Myometrial cell (primary cell): ENCODE results near the gene ALDH6A1. TPM values are rescaled to one million over a fixed set of nuclear protein-coding genes. Genes with fewer than 3 reads are reported as not detected.

ENCODE experiments used
- total RNA-seq: library from RNA; depleted of rRNA; stranded (reverse); fragments of >200 nt; gene quantifications from 2 replicates; pipeline ENCODE4 v1.2.3, GENCODE V29; 2015

Gene ALDH6A1
- total RNA-seq, result 13.0 and 16.5 TPM in 2 replicates

GRCh38 chr14:74084277-74085046 lies at the start of gene ALDH6A1, which contains the start of gene LIN52:
ALDH6A1 (minus strand) TSS chr14:74084453; CDS start chr14:74084394, 59 bp downstream.
LIN52 (plus strand) TSS chr14:74084956; CDS start chr14:74084975, 19 bp downstream.

DNA sequence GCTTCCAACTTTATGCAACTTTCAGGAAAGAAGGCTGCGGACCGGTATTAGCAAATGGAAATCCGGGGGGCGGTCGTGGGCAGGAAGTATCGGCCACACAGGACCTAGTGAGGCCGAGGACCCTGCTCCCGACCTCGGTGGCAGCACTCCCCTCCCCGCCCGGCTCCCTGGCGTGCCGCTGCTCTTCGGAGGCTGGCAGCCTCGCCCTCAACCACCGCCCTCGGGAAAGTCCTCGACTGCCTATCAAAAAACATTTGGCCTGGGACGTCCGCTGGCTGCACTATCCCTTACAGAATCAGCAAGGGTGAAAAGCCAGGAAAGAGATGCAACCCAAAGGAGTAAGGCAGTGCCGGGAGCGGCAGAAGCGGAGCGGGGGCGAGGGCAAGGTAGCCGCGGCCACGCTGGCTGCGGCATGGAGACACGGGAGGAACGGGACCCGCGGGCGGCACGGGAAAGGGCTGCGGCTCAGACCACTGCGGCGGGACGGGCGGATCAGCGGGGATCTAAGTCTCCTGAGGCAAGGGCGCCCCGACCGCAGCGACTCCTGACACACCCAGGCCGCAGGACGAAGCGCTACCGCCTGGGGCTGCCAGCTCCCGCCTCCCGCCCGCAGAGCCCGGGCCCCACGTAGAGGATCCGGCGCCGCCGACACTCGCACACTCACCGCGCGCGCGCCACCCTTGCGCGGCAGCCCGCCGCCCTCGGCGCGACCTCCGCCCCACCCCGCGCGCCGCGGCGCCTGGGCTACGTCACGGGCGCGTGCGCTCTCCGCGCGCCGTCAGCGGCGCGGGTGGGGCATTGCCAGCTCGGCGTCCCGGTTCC lies 65.5 kb downstream of the ALDH6A1 start, which contains the start of the genes BBOF1 and ENTPD5:
BBOF1 (plus strand) TSS at position 764 of the 822 bp plus-strand sequence. CDS start 130 bp downstream, outside the sequence.
ENTPD5 (minus strand) TSS at position 703 of the 822 bp plus-strand sequence. CDS start 31,186 bp downstream, outside the sequence.

Other genes starting within 250 kb of the ALDH6A1 start
- gene PTGR2, start 232.6 kb downstream of the ALDH6A1 start, total RNA-seq, result 4.6 and 6.2 TPM in 2 replicates
- 54.5 and 60.8 TPM in 2 replicates for gene ZNF410, start 197.6 kb downstream of the ALDH6A1 start, total RNA-seq
- 3.4 and 4.6 TPM in 2 replicates for gene FAM161B, start 134.4 kb downstream of the ALDH6A1 start, total RNA-seq
- 19.3 and 23.2 TPM in 2 replicates for gene COQ6, start 134.2 kb downstream of the ALDH6A1 start, total RNA-seq
- 8.9 and 10.8 TPM in 2 replicates for gene ENTPD5, start 65.2 kb downstream of the ALDH6A1 start, total RNA-seq
- gene BBOF1, start 65.1 kb downstream of the ALDH6A1 start, total RNA-seq, result 4.0 and 10.6 TPM in 2 replicates
- gene LIN52, start 503 bp upstream of the ALDH6A1 start, total RNA-seq, result 7.6 and 9.2 TPM in 2 replicates
- not detected in 2 replicates for gene VSX2, start 155.0 kb upstream of the ALDH6A1 start, total RNA-seq
- 25.1 and 25.7 TPM in 2 replicates for gene ABCD4, start 218.5 kb upstream of the ALDH6A1 start, total RNA-seq